ENCODE measurements around the gene TMEM131.

Gene TMEM131

GRCh38 chr2:97719362-97720155, 276.2 kb downstream of the TMEM131 start:
- no peak for TF ChIP-seq CTCF (IDR thresholded peaks at IDR 0.05; ENCODE audit: insufficient read depth, low read length, poor library complexity, severe bottlenecking)
- no peaks in the 10 kb centered on the region for H3K36me3 ChIP-seq (ENCODE audit: control insufficient read depth, insufficient read depth, low read length)
- DNase-seq (ENCODE audit: extremely low read depth, insufficient read length), result no peak
- H3K4me3 ChIP-seq (replicated peaks; ENCODE audit: low read depth, low read length), result no peak overlapping the region
- H3K27me3 ChIP-seq (replicated peaks; ENCODE audit: control insufficient read depth, insufficient read depth, low read length), result no peaks in the 10 kb centered on the region

- Histone ChIP-seq H3K27me3 (replicated peaks; ENCODE audit: control insufficient read depth, insufficient read depth, low read length) (no peaks in the 10 kb centered on the region), H3K4me3 (replicated peaks; ENCODE audit: low read depth, low read length) (no peak overlapping the region), H3K36me3 (ENCODE audit: control insufficient read depth, insufficient read depth, low read length) (no peaks in the 10 kb centered on the region)
- TF ChIP-seq CTCF (IDR thresholded peaks at IDR 0.05; ENCODE audit: insufficient read depth, low read length, poor library complexity, severe bottlenecking), result no peak
- DNase-seq (ENCODE audit: extremely low read depth, insufficient read length), result no peak
Measured at GRCh38 chr2:97718942-97719341, 276.8 kb downstream of the TMEM131 start.

- no peak for DNase-seq (ENCODE audit: extremely low read depth, insufficient read length)
- Histone ChIP-seq H3K27me3 (replicated peaks; ENCODE audit: control insufficient read depth, insufficient read depth, low read length) (no peaks in the 10 kb centered on the region), H3K4me3 (replicated peaks; ENCODE audit: low read depth, low read length) (no peak overlapping the region), H3K36me3 (ENCODE audit: control insufficient read depth, insufficient read depth, low read length) (no peaks in the 10 kb centered on the region)
- TF ChIP-seq CTCF (IDR thresholded peaks at IDR 0.05; ENCODE audit: insufficient read depth, low read length, poor library complexity, severe bottlenecking), result no peak
Measured at GRCh38 chr2:97718051-97718882, 277.5 kb downstream of the TMEM131 start.

GRCh38 chr2:97717613-97717995, 278.1 kb downstream of the TMEM131 start:
- no peak for DNase-seq (ENCODE audit: extremely low read depth, insufficient read length)
- Histone ChIP-seq H3K36me3 (ENCODE audit: control insufficient read depth, insufficient read depth, low read length) (no peaks in the 10 kb centered on the region), H3K27me3 (replicated peaks; ENCODE audit: control insufficient read depth, insufficient read depth, low read length) (no peaks in the 10 kb centered on the region), H3K4me3 (replicated peaks; ENCODE audit: low read depth, low read length) (no peak overlapping the region)
- no peak for TF ChIP-seq CTCF (IDR thresholded peaks at IDR 0.05; ENCODE audit: insufficient read depth, low read length, poor library complexity, severe bottlenecking)

- no peak for TF ChIP-seq CTCF (IDR thresholded peaks at IDR 0.05; ENCODE audit: insufficient read depth, low read length, poor library complexity, severe bottlenecking)
- no peaks in the 10 kb centered on the region for H3K36me3 ChIP-seq (ENCODE audit: control insufficient read depth, insufficient read depth, low read length)
- DNase-seq (ENCODE audit: extremely low read depth, insufficient read length), result no peak
- no peaks in the 10 kb centered on the region for H3K27me3 ChIP-seq (replicated peaks; ENCODE audit: control insufficient read depth, insufficient read depth, low read length)
- H3K4me3 ChIP-seq (replicated peaks; ENCODE audit: low read depth, low read length), result no peak overlapping the region
Measured at GRCh38 chr2:97716695-97717612, 278.8 kb downstream of the TMEM131 start.

Data from GM06990 (cell line).